Globus pallidus (tissue), 1 donor: ENCODE data around the gene GSTCD.

Experiments used
- DNase-seq: peaks from one replicate; pipeline ENCODE4 v3.0.0-alpha.2; 2015; ENCODE audit warnings: low spot score

The GSTCD gene

GRCh38 chr4:105894660-105895582 lies 186.3 kb downstream of the GSTCD start, which contains the start of gene NPNT:
NPNT (plus strand) TSS chr4:105895471; CDS start chr4:105895653, 182 bp downstream.
- no peak for DNase-seq

GRCh38 chr4:105895583-105896460 lies 187.2 kb downstream of the GSTCD start:
- DNase-seq, result no peak

- no peak for DNase-seq
Observed at GRCh38 chr4:105896461-105896942, 187.9 kb downstream of the GSTCD start.
